Activated naive CD4-positive, alpha-beta T cell treated with anti-CD3 and anti-CD28 coated beads, Interleukin-2, amount 50 U/mL, for 16 hours (primary cell): ENCODE results near the gene LDLRAD3.

Experiments
- DNase-seq: peaks from one replicate; pipeline ENCODE4 v3.0.0-alpha.2; 2020

The LDLRAD3 gene

GRCh38 chr11:36110668-36111410, 167.0 kb downstream of the LDLRAD3 start:
- no peak for DNase-seq

- no peak for DNase-seq
Measured at GRCh38 chr11:36114095-36114494, 170.2 kb downstream of the LDLRAD3 start.

- no peak for DNase-seq
Measured at GRCh38 chr11:36115378-36115801, 171.5 kb downstream of the LDLRAD3 start.

- no peak for DNase-seq
Measured at GRCh38 chr11:36116161-36116560, 172.3 kb downstream of the LDLRAD3 start.

GRCh38 chr11:36118084-36118483, 174.2 kb downstream of the LDLRAD3 start:
- no peak for DNase-seq

GRCh38 chr11:36119300-36119699, 175.4 kb downstream of the LDLRAD3 start:
- no peak for DNase-seq

GRCh38 chr11:36121054-36121453, 177.2 kb downstream of the LDLRAD3 start:
- no peak for DNase-seq

DNA sequence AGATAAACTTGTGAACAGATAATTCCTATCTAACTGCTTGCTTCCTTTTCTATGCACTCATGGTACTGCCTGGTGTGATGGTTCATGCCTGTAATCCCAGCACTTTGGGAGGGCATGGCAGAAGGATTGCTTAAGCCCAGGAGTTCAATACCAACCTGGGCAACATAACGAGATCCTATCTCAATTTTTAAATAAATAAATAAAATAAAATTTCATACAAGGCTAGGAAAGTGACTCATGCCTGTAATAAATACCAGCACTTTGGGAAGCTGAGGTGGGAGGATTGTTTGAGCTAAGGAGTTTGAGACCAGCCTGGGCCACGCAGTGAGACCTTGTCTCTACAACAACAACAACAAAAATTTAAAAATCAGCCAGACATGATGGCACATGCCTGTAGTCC, 178.8 kb downstream of the LDLRAD3 start:
- DNase-seq, result no peak

DNA sequence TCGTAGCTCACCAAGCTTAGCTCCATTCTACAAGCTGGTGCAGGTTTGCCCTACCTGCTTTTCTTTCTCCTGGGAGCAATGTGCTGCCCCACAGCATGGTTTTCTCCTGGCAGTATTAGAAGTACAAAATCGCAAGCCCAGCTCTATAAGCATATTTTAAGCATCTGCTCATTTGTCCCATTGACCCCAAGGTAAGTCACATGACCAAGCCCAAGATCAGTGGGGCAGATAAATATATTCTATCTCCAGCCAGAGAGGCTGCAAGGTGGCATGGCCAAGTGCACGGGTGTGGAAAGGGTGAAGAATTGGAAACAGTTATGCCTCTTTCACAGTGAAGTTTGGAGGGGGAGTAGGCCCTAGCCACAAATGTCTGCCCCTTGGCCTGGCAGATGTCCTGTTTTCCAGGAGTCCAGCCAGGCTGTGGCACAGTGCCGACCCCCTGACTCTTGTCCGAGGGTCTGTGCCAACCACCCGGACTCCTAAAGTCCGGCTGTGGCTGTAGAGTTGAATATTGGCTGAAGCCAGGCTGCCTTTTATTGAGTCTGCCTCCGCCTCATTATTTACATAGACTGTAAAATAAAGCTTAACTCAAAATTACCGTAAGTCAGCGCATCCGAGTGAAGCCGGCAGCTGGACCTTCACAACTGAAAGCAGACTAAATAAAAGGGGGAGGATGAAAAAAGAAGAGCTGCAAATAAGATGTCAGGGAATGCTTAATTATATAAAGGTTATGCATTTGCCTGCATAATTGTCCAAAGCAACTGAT, 179.7 kb downstream of the LDLRAD3 start:
- no peak for DNase-seq

- no peak for DNase-seq
Measured at GRCh38 chr11:36126678-36127077, 182.8 kb downstream of the LDLRAD3 start.

- DNase-seq, result no peak
Measured at GRCh38 chr11:36127550-36127949, 183.7 kb downstream of the LDLRAD3 start.

- DNase-seq, result no peak
Measured at GRCh38 chr11:36129955-36130354, 186.1 kb downstream of the LDLRAD3 start.

DNA sequence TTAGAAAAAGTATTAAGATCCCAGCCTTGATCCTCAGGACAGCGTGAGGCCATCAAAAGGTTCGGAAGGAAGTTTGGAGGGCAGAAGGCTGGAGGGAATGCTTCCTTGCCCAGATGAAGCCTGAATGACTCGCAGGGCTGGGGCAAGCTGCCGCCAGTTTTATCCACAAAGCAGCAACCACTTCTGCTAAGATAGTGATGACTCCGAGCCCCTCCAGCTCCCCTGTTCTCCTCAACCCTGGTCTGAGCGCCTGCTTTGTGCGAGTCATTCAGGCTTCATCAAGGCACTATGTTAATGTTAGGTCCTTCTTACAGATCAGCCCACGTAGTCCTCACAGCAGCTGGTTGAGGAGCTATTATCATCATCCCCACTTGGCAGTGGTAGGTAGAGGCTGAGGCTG, 186.5 kb downstream of the LDLRAD3 start:
- no peak for DNase-seq

DNA sequence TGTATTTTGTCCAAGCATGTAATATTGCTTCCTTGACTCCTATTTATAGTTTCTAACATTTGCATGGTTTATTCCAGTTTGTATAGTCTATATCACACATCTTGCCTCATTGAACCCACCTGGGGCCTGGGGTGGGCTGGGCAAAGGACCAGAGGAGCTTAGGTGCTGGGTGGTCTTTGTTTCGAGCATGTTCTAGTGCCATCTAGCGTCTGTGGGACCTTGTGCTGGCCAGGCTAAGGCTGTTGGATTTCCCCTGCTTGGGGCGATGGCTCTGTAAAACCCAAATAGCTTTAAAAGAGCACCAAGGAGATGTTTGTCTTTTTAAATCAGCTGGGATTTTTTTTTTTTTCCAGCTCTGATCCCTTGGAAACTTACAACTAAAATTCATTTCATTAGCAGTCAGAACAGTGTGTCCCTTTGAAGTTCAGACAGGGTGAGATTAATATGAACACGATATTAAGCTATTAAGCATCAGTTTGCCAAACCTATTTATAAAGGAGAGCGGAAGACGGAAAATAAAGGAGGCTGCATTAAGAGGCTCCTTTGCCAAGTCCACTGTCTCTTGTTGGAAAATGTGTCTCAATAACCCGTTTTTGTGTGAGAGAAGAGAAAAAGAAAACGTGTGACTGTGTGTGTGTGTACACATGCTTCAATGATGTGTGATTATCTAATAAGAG, 188.0 kb downstream of the LDLRAD3 start:
- no peak for DNase-seq

- DNase-seq, result no peak
Measured at GRCh38 chr11:36132940-36133339, 189.1 kb downstream of the LDLRAD3 start.

- DNase-seq, result no peak
Measured at GRCh38 chr11:36135076-36135475, 191.2 kb downstream of the LDLRAD3 start.

- no peak for DNase-seq
Measured at GRCh38 chr11:36139767-36140166, 195.9 kb downstream of the LDLRAD3 start.

- no peak for DNase-seq
Measured at GRCh38 chr11:36141196-36141953, 197.5 kb downstream of the LDLRAD3 start.

- DNase-seq, result no peak
Measured at GRCh38 chr11:36141956-36142355, 198.1 kb downstream of the LDLRAD3 start.

DNA sequence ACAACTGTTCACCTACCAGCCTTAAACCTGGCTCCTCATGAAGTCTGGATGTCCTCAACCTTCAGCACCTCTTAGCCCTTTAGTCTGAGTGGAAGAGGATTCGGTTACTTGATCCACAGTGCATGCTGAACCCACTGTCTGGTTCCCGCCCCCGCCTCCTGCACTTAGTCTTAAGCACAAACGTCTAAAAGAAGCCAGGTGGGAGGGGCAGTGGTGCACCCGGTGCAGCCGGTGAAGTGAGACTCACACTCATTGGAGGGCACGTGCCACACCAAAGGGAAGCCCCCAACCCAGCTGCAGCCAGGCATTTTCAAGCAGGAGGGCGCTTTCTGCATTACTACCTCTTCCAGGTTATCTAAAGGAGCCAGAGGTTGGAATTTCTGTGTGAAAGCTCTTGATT, 198.6 kb downstream of the LDLRAD3 start:
- no peak for DNase-seq

DNA sequence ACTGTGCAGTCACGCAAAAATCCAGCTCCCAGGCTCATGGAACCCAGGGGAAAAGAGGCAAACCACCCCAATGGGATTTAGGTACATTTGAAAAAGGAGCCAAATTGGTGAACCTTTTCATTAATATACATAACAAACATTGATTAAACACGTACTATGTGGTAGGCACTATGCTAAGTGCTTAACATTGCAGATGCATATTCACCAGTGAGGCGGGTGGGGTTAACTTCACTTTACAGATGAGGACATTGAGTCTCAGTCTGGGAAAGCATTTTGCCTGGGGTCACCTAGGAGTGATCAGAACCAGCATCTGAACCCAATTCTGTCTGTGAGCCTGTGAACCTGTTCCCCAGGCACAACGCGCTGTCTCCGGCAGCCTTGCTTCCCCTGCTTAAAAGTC, 199.0 kb downstream of the LDLRAD3 start:
- no peak for DNase-seq

GRCh38 chr11:36146437-36146836, 202.6 kb downstream of the LDLRAD3 start:
- no peak for DNase-seq

- no peak for DNase-seq
Measured at GRCh38 chr11:36147491-36147890, 203.6 kb downstream of the LDLRAD3 start.
